ENCODE data around the gene TBC1D22A.

DNA sequence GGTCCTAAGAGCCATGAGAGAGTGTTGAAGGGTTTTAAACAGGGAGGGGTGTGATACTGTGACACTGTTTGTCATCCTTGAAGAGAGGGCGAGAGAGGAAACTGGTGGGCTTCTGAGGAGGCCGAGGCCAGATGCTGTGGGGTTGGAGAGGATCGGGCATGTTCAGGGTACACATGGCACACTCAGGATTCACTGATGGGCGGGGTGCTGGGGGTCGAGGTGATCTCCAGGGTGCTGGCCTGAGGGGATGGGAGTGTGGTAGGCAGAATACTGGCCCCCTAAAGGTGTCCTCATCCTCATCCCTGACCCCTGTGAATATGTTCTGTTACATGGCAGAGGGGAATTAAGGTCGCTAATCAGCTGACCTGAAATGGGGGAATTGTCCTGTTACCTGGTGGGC lies 7.3 kb downstream of the TBC1D22A start:
- TF ChIP-seq CTCF (IDR thresholded peaks at IDR 0.05) (no peak), EZH2 (IDR thresholded peaks at IDR 0.05) (no peak), EZH2phosphoT487 (IDR thresholded peaks at IDR 0.05) (no peak)

All from neural progenitor cell (in vitro differentiated cells).